ENCODE measurements around the gene HOXD9. TPM values are rescaled to one million over a fixed set of nuclear protein-coding genes. Genes with fewer than 3 reads are reported as not detected.
A peak's percentile ranks its signal among the peaks of the same experiment; 100 is the strongest.

Gene HOXD9
- total RNA-seq, 2 donors from 2014 or later = 1.4 TPM; not detected in 1

- no peaks in the 10 kb centered on the region for H3K9me3 ChIP-seq
- H3K4me3 ChIP-seq = peak overlapping the region; percentile 46
- H3K27ac ChIP-seq = no peak overlapping the region
- no peaks in the 10 kb centered on the region for H3K36me3 ChIP-seq
- peaks cover 70% of the 10 kb centered on the region for H3K27me3 ChIP-seq (replicated peaks; ENCODE audit: insufficient read depth)
- peak; percentile 28 for TF ChIP-seq CTCF (IDR thresholded peaks at IDR 0.05)
- ATAC-seq (ENCODE audit: insufficient number of reproducible peaks, low FRiP score, low read depth) (no peak), DNase-seq (ENCODE audit: low spot score) (no peak)
- peaks cover 4 to 8% of the 10 kb centered on the region in 2 donors for H3K4me1 ChIP-seq (ENCODE audit: control insufficient read depth in 1 of 2, low read depth in 2 of 2)
Measured at GRCh38 chr2:176085861-176086771, 36.4 kb upstream of the HOXD9 start.

- H3K4me3 ChIP-seq = peak overlapping the region; percentile 53
- no peak for ATAC-seq (ENCODE audit: insufficient number of reproducible peaks, low FRiP score, low read depth)
- H3K4me1 ChIP-seq (ENCODE audit: control insufficient read depth in 1 of 2, low read depth in 2 of 2) = peaks cover 4 to 9% of the 10 kb centered on the region in 2 donors
- H3K36me3 ChIP-seq = no peaks in the 10 kb centered on the region
- H3K27me3 ChIP-seq (replicated peaks; ENCODE audit: insufficient read depth) = peaks cover 65% of the 10 kb centered on the region
- no peaks in the 10 kb centered on the region for H3K9me3 ChIP-seq
- H3K27ac ChIP-seq = no peak overlapping the region
- DNase-seq (ENCODE audit: low spot score) = no peak
- no peak for TF ChIP-seq CTCF (IDR thresholded peaks at IDR 0.05)
Measured at GRCh38 chr2:176087330-176088047, 35.0 kb upstream of the HOXD9 start.

- ATAC-seq (ENCODE audit: insufficient number of reproducible peaks, low FRiP score, low read depth) (no peak), DNase-seq (ENCODE audit: low spot score) (no peak)
- Histone ChIP-seq H3K36me3 (no peaks in the 10 kb centered on the region), H3K4me3 (peak overlapping the region; percentile 53), H3K4me1 (ENCODE audit: control insufficient read depth in 1 of 2, low read depth in 2 of 2) (peaks cover 6 to 17% of the 10 kb centered on the region in 2 donors), H3K9me3 (no peaks in the 10 kb centered on the region), H3K27me3 (replicated peaks; ENCODE audit: insufficient read depth) (peaks cover 60% of the 10 kb centered on the region), H3K27ac (no peak overlapping the region)
- TF ChIP-seq CTCF (IDR thresholded peaks at IDR 0.05) = peak; percentile 77
Measured at GRCh38 chr2:176088048-176088936, 34.2 kb upstream of the HOXD9 start.

GRCh38 chr2:176088937-176089842 lies 33.3 kb upstream of the HOXD9 start:
- no peak overlapping the region for H3K4me3 ChIP-seq
- no peaks in the 10 kb centered on the region for H3K36me3 ChIP-seq
- ATAC-seq (ENCODE audit: insufficient number of reproducible peaks, low FRiP score, low read depth) = no peak
- no peak overlapping the region for H3K27ac ChIP-seq
- no peak for DNase-seq (ENCODE audit: low spot score)
- H3K9me3 ChIP-seq = no peaks in the 10 kb centered on the region
- peaks cover 7 to 20% of the 10 kb centered on the region in 2 donors for H3K4me1 ChIP-seq (ENCODE audit: control insufficient read depth in 1 of 2, low read depth in 2 of 2)
- H3K27me3 ChIP-seq (replicated peaks; ENCODE audit: insufficient read depth) = peaks cover 60% of the 10 kb centered on the region
- TF ChIP-seq CTCF (IDR thresholded peaks at IDR 0.05) = no peak
